PC-9 (cell line): ENCODE measurements around the gene AFG1L.

Experiments used
- EZH2 ChIP-seq: fragments of 200-600 bp; sonication (generic); IDR thresholded peaks from 2 replicates; pipeline ENCODE4 v1.8.0; 2017; ENCODE audit warnings: antibody characterized with exemption, low read depth
- TF ChIP-seq, protein P1 (sequence below): fragments of 200-600 bp; sonication (generic); conservative IDR thresholded peaks from 2 replicates; pipeline ENCODE4 v1.6.1; 2017; ENCODE audit warnings: mixed run types, antibody characterized with exemption, mild to moderate bottlenecking, moderate library complexity

DNA sequence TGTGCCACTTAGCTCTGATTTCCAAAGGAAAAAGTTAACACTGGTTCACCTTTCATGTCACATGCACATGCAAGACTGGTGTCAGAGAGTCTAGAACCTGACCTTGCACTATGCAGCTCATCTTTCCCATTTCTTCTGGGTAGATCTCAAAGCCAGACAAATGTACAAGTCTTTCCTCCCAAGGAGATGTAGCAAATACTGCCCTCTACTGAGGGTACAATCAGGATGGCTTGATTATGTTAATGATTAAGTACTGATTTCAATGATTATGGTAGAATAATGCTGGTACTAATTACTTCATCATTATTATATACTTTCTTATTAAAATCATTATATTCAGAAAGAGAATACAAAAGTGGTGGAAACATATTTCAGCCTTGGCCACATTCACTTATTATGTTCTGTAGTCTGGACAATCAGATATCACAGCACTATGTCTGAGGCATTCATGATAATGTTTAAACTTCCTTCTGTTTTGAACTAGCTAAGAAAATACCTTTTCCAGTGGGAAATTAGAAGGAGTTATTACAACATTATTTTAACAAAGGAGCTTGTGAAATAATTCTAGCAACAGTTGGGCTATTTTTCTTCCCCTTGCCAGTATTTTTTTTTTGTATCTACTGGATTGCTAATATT is 197.4 kb downstream of the AFG1L start:
- TF ChIP-seq, protein P1, sequence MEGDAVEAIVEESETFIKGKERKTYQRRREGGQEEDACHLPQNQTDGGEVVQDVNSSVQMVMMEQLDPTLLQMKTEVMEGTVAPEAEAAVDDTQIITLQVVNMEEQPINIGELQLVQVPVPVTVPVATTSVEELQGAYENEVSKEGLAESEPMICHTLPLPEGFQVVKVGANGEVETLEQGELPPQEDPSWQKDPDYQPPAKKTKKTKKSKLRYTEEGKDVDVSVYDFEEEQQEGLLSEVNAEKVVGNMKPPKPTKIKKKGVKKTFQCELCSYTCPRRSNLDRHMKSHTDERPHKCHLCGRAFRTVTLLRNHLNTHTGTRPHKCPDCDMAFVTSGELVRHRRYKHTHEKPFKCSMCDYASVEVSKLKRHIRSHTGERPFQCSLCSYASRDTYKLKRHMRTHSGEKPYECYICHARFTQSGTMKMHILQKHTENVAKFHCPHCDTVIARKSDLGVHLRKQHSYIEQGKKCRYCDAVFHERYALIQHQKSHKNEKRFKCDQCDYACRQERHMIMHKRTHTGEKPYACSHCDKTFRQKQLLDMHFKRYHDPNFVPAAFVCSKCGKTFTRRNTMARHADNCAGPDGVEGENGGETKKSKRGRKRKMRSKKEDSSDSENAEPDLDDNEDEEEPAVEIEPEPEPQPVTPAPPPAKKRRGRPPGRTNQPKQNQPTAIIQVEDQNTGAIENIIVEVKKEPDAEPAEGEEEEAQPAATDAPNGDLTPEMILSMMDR, result peak; percentile 87
- TF ChIP-seq EZH2, result no peak
